LNCaP clone FGC (cell line): Measurements from ENCODE around the gene RALBP1.

Experiments used
- DNase-seq: peaks from one replicate; pipeline ENCODE4 v3.0.0-alpha.2; 2011; ENCODE audit warnings: low read depth
- H3K4me3 ChIP-seq: 2 replicates; pipeline ENCODE4 v1.5.1; 2011; ENCODE audit warnings: mild to moderate bottlenecking, low read depth, low read length, control low read depth
- TF ChIP-seq, protein P1 (sequence below): IDR thresholded peaks from 2 replicates; pipeline ENCODE4 v1.5.1; 2012; ENCODE audit warnings: mild to moderate bottlenecking; ENCODE audit not compliant: control insufficient read depth, insufficient read depth; ENCODE audit errors: extremely low read depth

Gene RALBP1

DNA sequence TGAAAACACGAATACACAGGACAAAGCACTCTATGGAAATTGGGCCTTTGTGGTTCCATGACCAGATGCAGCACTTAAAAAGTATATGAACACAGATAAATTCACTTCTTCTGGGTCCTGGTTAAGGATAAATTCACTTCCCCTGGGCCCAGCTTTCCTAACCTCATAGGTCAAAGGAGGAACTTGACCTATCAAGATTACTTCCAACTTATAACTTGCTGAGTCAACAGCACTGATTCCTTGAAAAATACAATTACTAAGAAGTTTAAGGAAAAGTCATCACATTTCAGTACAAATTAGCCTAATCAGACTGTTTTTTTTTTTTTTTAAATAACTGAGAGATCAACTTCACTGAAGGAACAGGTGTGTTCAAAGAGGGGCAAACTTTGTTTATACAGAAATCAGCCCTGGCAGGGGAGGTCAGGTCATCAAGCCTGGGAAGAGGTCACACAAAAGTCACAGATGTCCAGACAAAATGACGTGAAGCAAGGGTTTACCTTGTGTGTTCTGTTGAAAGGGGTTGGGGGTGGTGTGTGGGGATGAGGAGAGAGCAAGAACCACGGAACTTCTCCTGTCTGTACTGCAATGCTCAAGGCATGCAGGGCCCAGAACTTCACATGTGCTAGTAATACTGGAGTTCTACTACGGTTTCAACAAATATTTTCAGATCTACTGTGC lies 83.2 kb downstream of the RALBP1 start:
- TF ChIP-seq, protein P1, sequence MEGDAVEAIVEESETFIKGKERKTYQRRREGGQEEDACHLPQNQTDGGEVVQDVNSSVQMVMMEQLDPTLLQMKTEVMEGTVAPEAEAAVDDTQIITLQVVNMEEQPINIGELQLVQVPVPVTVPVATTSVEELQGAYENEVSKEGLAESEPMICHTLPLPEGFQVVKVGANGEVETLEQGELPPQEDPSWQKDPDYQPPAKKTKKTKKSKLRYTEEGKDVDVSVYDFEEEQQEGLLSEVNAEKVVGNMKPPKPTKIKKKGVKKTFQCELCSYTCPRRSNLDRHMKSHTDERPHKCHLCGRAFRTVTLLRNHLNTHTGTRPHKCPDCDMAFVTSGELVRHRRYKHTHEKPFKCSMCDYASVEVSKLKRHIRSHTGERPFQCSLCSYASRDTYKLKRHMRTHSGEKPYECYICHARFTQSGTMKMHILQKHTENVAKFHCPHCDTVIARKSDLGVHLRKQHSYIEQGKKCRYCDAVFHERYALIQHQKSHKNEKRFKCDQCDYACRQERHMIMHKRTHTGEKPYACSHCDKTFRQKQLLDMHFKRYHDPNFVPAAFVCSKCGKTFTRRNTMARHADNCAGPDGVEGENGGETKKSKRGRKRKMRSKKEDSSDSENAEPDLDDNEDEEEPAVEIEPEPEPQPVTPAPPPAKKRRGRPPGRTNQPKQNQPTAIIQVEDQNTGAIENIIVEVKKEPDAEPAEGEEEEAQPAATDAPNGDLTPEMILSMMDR = no peak
- no peak overlapping the region for H3K4me3 ChIP-seq
- no peak for DNase-seq

DNA sequence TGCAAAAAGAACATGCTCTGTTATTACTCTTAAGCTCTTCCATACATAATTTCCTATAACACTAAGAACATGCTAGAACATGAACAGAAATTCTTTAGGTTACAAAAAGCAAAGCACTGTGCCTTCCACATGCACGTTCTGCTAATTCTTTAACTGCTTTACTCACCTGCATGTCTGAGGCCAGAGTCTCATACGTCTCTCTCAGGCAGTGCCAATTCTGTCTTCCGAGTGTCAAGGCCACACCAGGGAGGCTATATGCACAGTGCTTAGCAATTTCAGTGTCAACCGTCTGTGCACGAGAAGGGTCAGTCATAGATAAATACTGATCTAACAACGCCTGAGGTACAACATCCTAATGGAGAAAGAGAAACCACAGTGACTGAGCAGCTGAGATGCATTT lies 83.9 kb downstream of the RALBP1 start:
- TF ChIP-seq, protein P1 = no peak
- H3K4me3 ChIP-seq = no peak overlapping the region
- DNase-seq = no peak

DNA sequence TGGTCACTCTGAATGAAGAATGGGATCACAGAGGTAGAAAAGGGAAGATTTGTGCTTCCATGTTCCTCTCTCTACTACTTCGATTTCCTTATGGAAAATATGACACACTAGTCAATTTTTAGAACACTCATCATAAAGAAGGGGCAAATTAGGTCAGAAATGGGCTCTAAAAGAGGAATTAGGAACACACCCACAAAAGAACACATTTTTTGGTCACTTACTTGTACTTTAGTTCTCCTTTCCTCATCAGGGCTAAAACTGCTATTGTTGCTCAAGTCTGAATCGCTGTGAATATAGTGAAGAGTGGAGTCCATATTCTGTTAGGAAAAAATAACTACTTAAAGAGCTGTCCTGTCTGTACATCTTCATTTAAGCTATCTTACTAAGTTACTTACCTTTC lies 86.4 kb downstream of the RALBP1 start:
- DNase-seq = no peak
- TF ChIP-seq, protein P1 = no peak

DNA sequence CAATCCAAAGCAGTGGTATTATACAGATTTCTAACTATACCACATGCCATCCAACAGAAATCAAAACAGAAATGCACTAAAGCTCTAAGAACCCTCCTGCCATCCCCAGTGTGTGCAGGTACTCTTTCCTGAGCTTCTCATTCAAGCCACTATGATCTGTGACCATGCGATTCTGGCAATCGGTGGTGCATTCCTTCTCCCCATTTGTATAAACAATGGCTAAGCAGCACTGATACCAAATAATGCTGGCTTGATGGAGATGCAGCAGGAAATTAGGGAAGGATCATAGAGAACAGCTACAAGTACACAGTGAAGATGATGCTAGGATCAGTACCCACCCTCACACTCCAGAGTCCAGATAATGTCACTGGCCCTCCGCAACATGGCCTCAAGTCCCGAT lies 87.3 kb downstream of the RALBP1 start:
- TF ChIP-seq, protein P1 = no peak
- DNase-seq = no peak
- H3K4me3 ChIP-seq = no peak overlapping the region

More for the DNA sequence above, 86.4 kb downstream of the RALBP1 start:
- H3K4me3 ChIP-seq = no peak overlapping the region

DNA sequence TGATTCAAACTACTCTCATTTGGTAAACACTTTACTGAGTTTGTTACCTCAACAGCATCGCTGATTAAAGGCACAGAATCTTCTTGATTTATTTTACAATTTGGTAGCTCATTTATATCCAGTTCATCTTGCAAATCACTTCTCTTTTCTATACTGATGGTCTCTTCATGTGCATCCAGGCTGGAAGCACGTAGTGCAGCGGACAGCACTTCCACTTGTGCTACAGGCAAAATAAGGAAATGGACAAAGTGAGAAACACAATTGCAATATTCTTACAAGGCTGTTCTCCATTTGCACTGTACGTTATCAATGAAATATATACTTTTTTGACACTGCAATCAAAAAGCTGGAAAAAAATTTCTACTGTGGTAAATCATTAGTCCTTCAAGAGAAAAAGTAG lies 88.0 kb downstream of the RALBP1 start:
- TF ChIP-seq, protein P1 = no peak
- H3K4me3 ChIP-seq = no peak overlapping the region
- no peak for DNase-seq

DNA sequence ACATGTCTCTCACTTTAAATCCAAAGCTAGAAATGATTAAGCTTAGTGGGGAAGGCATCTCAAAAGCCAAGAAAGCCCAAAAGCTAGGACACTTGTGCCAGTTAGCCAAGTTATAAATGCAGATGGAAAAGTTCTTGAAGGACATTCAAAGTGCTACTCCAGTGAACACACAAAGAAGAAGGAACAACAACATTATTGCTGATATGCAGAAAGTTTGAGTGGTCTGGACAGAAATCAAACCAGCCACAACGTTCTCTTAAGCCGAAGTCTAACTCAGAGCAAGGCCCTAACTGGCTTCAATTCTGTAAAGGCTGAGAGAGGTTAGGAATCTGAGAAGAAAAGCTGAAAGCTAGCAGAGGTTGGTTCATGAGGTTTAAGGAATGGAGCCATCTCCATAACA lies 90.1 kb downstream of the RALBP1 start:
- no peak overlapping the region for H3K4me3 ChIP-seq
- TF ChIP-seq, protein P1 = no peak
- no peak for DNase-seq

DNA sequence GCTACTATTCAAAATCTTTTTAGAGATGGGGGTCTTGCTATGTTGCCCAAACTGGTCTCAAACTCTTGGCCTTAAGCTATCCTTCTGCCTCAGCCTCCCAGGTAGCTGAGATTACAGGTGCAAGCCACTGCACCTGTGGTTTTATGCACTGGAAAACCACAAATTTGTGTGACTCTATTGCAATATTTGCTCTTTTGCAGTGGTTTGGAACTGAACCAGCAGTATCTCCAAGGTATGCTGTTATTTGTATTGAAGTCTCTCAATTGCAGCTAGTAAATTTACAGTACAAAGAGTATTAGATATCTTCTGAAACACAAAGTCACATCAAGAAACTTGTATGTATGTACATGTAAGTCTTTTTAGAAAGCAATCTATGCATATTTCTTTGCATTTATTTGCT lies 92.9 kb downstream of the RALBP1 start:
- DNase-seq = peak; percentile 8
- TF ChIP-seq, protein P1 = no peak
- no peak overlapping the region for H3K4me3 ChIP-seq
